ENCODE measurements around the gene CDC42EP1. TPM values are rescaled to one million over a fixed set of nuclear protein-coding genes. Genes with fewer than 3 reads are reported as not detected.

The CDC42EP1 gene
- total and polyA plus RNA-seq, 2 donors (not counting 3 experiments of a cell fraction or from before 2014, with no cell fraction given) = 82.2 to 141 TPM

DNA sequence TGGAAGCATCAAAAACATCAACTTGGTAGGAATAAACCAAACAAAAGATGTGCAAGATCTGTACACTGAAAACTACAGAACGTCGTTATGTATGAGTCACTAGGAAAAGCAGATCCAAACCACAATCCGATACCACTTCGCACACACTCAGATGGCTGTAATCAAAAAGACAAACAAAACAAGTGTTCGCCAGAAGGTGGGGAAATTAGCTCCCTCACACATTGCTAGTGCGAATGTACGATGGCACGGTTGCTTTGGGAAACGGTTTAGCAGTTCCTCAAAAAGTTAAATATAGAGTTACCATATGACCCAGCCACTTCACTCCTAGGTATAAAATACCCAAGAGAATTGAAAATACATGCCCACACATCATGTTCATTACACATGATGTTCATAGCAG is 26.3 kb upstream of the CDC42EP1 start:
- Histone ChIP-seq H3K9me3 (replicated peaks; ENCODE audit: control insufficient read depth, insufficient read depth, low read length) (no peaks in the 10 kb centered on the region), H3K4me3 (replicated peaks in 1 of 3; ENCODE audit: insufficient read depth in 1 of 3, low read depth in 1 of 3, low read length in 3 of 3) (no peak overlapping the region), H3K27ac (ENCODE audit: insufficient read depth, low read depth, low read length) (no peak overlapping the region), H3K36me3 (ENCODE audit: control insufficient read depth in 2 of 2, extremely low read depth in 1 of 2, insufficient read depth in 2 of 2, low read length in 2 of 2) (no peaks in the 10 kb centered on the region), H3K4me1 (ENCODE audit: control insufficient read depth, extremely low read depth, insufficient read depth, low read length) (peaks cover 3% of the 10 kb centered on the region), H3K79me2 (ENCODE audit: control insufficient read depth, insufficient read depth, low read length) (no peaks in the 10 kb centered on the region), H3K9me1 (replicated peaks; ENCODE audit: control insufficient read depth, extremely low read depth, insufficient read depth, low read length) (no peaks in the 10 kb centered on the region), H3K27me3 (ENCODE audit: control insufficient read depth in 2 of 2, insufficient read depth in 2 of 2, low read length in 2 of 2) (no peaks in the 10 kb centered on the region), H2AFZ (ENCODE audit: low read depth, low read length) (no peak overlapping the region), H3K9ac (replicated peaks; ENCODE audit: extremely low read depth, insufficient read depth, low read length) (no peak overlapping the region), H4K20me1 (replicated peaks; ENCODE audit: control insufficient read depth, extremely low read depth, insufficient read depth, low read length) (no peaks in the 10 kb centered on the region), H3K4me2 (ENCODE audit: insufficient read depth, low read length) (no peak overlapping the region)
- dilution Hi-C loops (cut with MboI; ENCODE audit: extremely low pct_ligation_motif_present, low sequenced_read_pairs) = no loop called here
- TF ChIP-seq MYC (IDR thresholded peaks at IDR 0.05; ENCODE audit: low read depth, low read length) = no peak
- no peak for TF ChIP-seq EZH2 (IDR thresholded peaks at IDR 0.05; ENCODE audit: borderline replicate concordance, low read depth, low read length, severe bottlenecking)
- no peak for TF ChIP-seq POLR2A (IDR thresholded peaks at IDR 0.05; ENCODE audit: low read depth, low read length)
- peak; percentile 42 for TF ChIP-seq FOS (IDR thresholded peaks at IDR 0.05; ENCODE audit: borderline replicate concordance, insufficient read depth, low read length)
- no peak for TF ChIP-seq JUN (IDR thresholded peaks at IDR 0.05; ENCODE audit: borderline replicate concordance, insufficient read depth, insufficient read length, low read depth)
- no peak for TF ChIP-seq POLR2AphosphoS5 (IDR thresholded peaks at IDR 0.05; ENCODE audit: insufficient read depth, low read depth, low read length)
- DNase-seq (ENCODE audit: low read depth, low spot score) (no peak), FAIRE-seq (peak; percentile 75)
- ChIA-PET POLR2A (no interaction called here), CTCF (interaction anchor here (0.8 to 2.5 kb wide), 3 partner anchors 58 to 329 kb away, joined by 3 to 14 read pairs (median 3); no protein-coding TSS in a partner anchor)
- BruUV-seq (replicated peaks) = no TSS peak
- intact Hi-C loops (cut with micrococcal nuclease) = no loop called here

- no peak for FAIRE-seq
- dilution Hi-C loops (cut with MboI; ENCODE audit: extremely low pct_ligation_motif_present, low sequenced_read_pairs) = no loop called here
- BruUV-seq (replicated peaks) = no TSS peak
These were observed 25.8 kb upstream of the CDC42EP1 start for GRCh38 chr22:37534445-37534844.

More at GRCh38 chr22:37534445-37534844, 25.8 kb upstream of the CDC42EP1 start:
- ChIA-PET CTCF (interaction anchor here (2.5 kb wide), 1 partner anchor 58 kb away, joined by 14 read pairs; no protein-coding TSS in a partner anchor), POLR2A (no interaction called here)
- Histone ChIP-seq H3K27me3 (ENCODE audit: control insufficient read depth in 2 of 2, insufficient read depth in 2 of 2, low read length in 2 of 2) (no peaks in the 10 kb centered on the region), H3K36me3 (ENCODE audit: control insufficient read depth in 2 of 2, extremely low read depth in 1 of 2, insufficient read depth in 2 of 2, low read length in 2 of 2) (no peaks in the 10 kb centered on the region), H3K4me1 (ENCODE audit: control insufficient read depth, extremely low read depth, insufficient read depth, low read length) (peaks cover 3% of the 10 kb centered on the region), H3K9me3 (replicated peaks; ENCODE audit: control insufficient read depth, insufficient read depth, low read length) (no peaks in the 10 kb centered on the region), H3K4me3 (replicated peaks in 1 of 3; ENCODE audit: insufficient read depth in 1 of 3, low read depth in 1 of 3, low read length in 3 of 3) (no peak overlapping the region), H2AFZ (ENCODE audit: low read depth, low read length) (no peak overlapping the region), H3K27ac (ENCODE audit: insufficient read depth, low read depth, low read length) (no peak overlapping the region), H4K20me1 (replicated peaks; ENCODE audit: control insufficient read depth, extremely low read depth, insufficient read depth, low read length) (no peaks in the 10 kb centered on the region), H3K79me2 (ENCODE audit: control insufficient read depth, insufficient read depth, low read length) (no peaks in the 10 kb centered on the region), H3K9ac (replicated peaks; ENCODE audit: extremely low read depth, insufficient read depth, low read length) (no peak overlapping the region), H3K9me1 (replicated peaks; ENCODE audit: control insufficient read depth, extremely low read depth, insufficient read depth, low read length) (no peaks in the 10 kb centered on the region), H3K4me2 (ENCODE audit: insufficient read depth, low read length) (no peak overlapping the region)
- TF ChIP-seq JUN (IDR thresholded peaks at IDR 0.05; ENCODE audit: borderline replicate concordance, insufficient read depth, insufficient read length, low read depth) (no peak), CTCF (IDR thresholded peaks at IDR 0.05; ENCODE audit: extremely low read depth in 1 of 2, insufficient read depth in 1 of 2, low read depth in 1 of 2, low read length in 2 of 2) (no peak), FOS (IDR thresholded peaks at IDR 0.05; ENCODE audit: borderline replicate concordance, insufficient read depth, low read length) (no peak), POLR2A (IDR thresholded peaks at IDR 0.05; ENCODE audit: low read depth, low read length) (no peak), GATA2 (IDR thresholded peaks at IDR 0.05; ENCODE audit: insufficient read depth, insufficient read length, low read depth, low read length) (no peak), EZH2 (IDR thresholded peaks at IDR 0.05; ENCODE audit: borderline replicate concordance, low read depth, low read length, severe bottlenecking) (no peak), MYC (IDR thresholded peaks at IDR 0.05; ENCODE audit: low read depth, low read length) (no peak), POLR2AphosphoS5 (IDR thresholded peaks at IDR 0.05; ENCODE audit: insufficient read depth, low read depth, low read length) (no peak), MAX (IDR thresholded peaks at IDR 0.05; ENCODE audit: insufficient read depth, insufficient read length) (no peak)
- DNase-seq (ENCODE audit: low read depth, low spot score) = no peak
- intact Hi-C loops (cut with micrococcal nuclease) = no loop called here

All from endothelial cell of umbilical vein (primary cell).